Measurements from ENCODE around the gene FAIM2. TPM values are rescaled to one million over a fixed set of nuclear protein-coding genes. Genes with fewer than 3 reads are reported as not detected.
"Not testable (repeated sequence)": the region's sequence is repeated elsewhere in the genome, so short reads cannot be mapped to it uniquely, and the experiment has no call there.

FAIM2 gene
- total RNA-seq, 1 experiment from 2014 or later, result 0.49 TPM

GRCh38 chr12:49881415-49882247, 22.1 kb downstream of the FAIM2 start:
- H3K4me1 ChIP-seq (ENCODE audit: control insufficient read depth, insufficient read depth, low read length), result 0 out of 2 replicates have a peak, but pooled peaks cover 4% of the 10 kb centered on the region
- intact Hi-C loops (cut with micrococcal nuclease; ENCODE audit: unreplicated experiment) (no loop called here), in situ Hi-C loops (cut with HindIII; ENCODE audit: low pct_unique_long_range_greater_than_20kb, low sequenced_read_pairs) (no loop called here)
- ATAC-seq, result no peak
- TF ChIP-seq POLR2AphosphoS5 (IDR thresholded peaks at IDR 0.05; ENCODE audit: low read depth, low read length) (no peak), SIN3A (IDR thresholded peaks at IDR 0.05; ENCODE audit: borderline replicate concordance, insufficient read depth, low read depth, low read length) (no peak), CTCF (IDR thresholded peaks at IDR 0.05) (no peak), REST (IDR thresholded peaks at IDR 0.05; ENCODE audit: insufficient read depth in 1 of 2, low read depth in 2 of 2, low read length in 1 of 2) (no peak), TCF7L2 (IDR thresholded peaks at IDR 0.05; ENCODE audit: low read depth, low read length) (no peak)
- no peak overlapping the region for H3K4me3 ChIP-seq (ENCODE audit: low read depth in 2 of 2, low read length in 2 of 2)
- no peak overlapping the region for H3K27ac ChIP-seq (ENCODE audit: low read length)
- no peaks in the 10 kb centered on the region for H3K9me3 ChIP-seq (ENCODE audit: control insufficient read depth, insufficient read depth, low read depth, low read length)
- no peak for DNase-seq (ENCODE audit: low read depth, low spot score)
- no peaks in the 10 kb centered on the region for H3K27me3 ChIP-seq (ENCODE audit: control insufficient read depth, insufficient read depth, low read length)
- no peaks in the 10 kb centered on the region for H3K36me3 ChIP-seq (ENCODE audit: control insufficient read depth, insufficient read depth, low read length)
- ChIA-PET POLR2A (no interaction called here), CTCF (no interaction called here)
- no TSS peak for BruUV-seq (replicated peaks)

GRCh38 chr12:49880756-49881414, 22.8 kb downstream of the FAIM2 start:
- Histone ChIP-seq H3K9me3 (ENCODE audit: control insufficient read depth, insufficient read depth, low read depth, low read length) (no peaks in the 10 kb centered on the region), H3K27me3 (ENCODE audit: control insufficient read depth, insufficient read depth, low read length) (no peaks in the 10 kb centered on the region), H3K36me3 (ENCODE audit: control insufficient read depth, insufficient read depth, low read length) (no peaks in the 10 kb centered on the region), H3K4me1 (ENCODE audit: control insufficient read depth, insufficient read depth, low read length) (0 out of 2 replicates have a peak, but pooled peaks cover 4% of the 10 kb centered on the region), H3K4me3 (ENCODE audit: low read depth in 2 of 2, low read length in 2 of 2) (no peak overlapping the region), H3K27ac (ENCODE audit: low read length) (no peak overlapping the region)
- CTCF ChIA-PET, result no interaction called here
- no peak for TF ChIP-seq TCF7L2 (IDR thresholded peaks at IDR 0.05; ENCODE audit: low read depth, low read length)
- no peak for TF ChIP-seq SIN3A (IDR thresholded peaks at IDR 0.05; ENCODE audit: borderline replicate concordance, insufficient read depth, low read depth, low read length)
- no peak for TF ChIP-seq POLR2AphosphoS5 (IDR thresholded peaks at IDR 0.05; ENCODE audit: low read depth, low read length)
- DNase-seq (ENCODE audit: low read depth, low spot score) (no peak), ATAC-seq (no peak)
- in situ Hi-C loops (cut with HindIII; ENCODE audit: low pct_unique_long_range_greater_than_20kb, low sequenced_read_pairs), result no loop called here
- POLR2A ChIA-PET, result no interaction called here
- no TSS peak for BruUV-seq (replicated peaks)
- intact Hi-C loops (cut with micrococcal nuclease; ENCODE audit: unreplicated experiment), result no loop called here

DNA sequence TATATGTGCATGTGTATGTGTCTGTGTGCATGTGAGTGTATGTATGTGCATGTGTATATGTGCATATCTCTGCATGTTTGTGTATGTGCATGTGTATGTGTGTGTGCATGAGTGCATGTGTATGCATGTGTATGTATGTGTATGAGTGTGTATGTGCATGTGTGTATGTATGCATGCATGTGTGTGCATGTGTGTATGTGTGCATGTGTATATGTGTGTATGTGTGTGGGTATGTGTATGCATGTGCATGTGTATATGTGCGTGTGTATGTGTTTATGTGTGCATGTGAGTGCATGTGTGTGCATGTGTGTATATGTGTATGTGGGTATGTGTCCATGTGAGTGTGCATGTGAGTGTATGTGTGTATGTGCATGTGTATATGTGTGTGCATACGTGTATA, 24.6 kb downstream of the FAIM2 start:
- ATAC-seq; H3K27ac ChIP-seq (ENCODE audit: low read length); BruUV-seq (replicated peaks); in situ Hi-C loops (cut with HindIII; ENCODE audit: low pct_unique_long_range_greater_than_20kb, low sequenced_read_pairs); H3K27me3 ChIP-seq (ENCODE audit: control insufficient read depth, insufficient read depth, low read length); H3K36me3 ChIP-seq (ENCODE audit: control insufficient read depth, insufficient read depth, low read length); CTCF ChIA-PET; POLR2A ChIA-PET; H3K9me3 ChIP-seq (ENCODE audit: control insufficient read depth, insufficient read depth, low read depth, low read length); H3K4me1 ChIP-seq (ENCODE audit: control insufficient read depth, insufficient read depth, low read length); intact Hi-C loops (cut with micrococcal nuclease; ENCODE audit: unreplicated experiment); H3K4me3 ChIP-seq (ENCODE audit: low read depth in 2 of 2, low read length in 2 of 2); DNase-seq (ENCODE audit: low read depth, low spot score): not testable (repeated sequence)

Measured in Panc1 (cell line).